Adrenal gland (tissue), 12 donors: ENCODE results near the gene CIRBP. TPM values are rescaled to one million over a fixed set of nuclear protein-coding genes. Genes with fewer than 3 reads are reported as not detected.

Experiments used
- DNase-seq, 7 donors: peaks; one replicate each; pipeline ENCODE4 v3.0.0-alpha.2; 2019 to 2020
- H3K27ac ChIP-seq, 5 donors: fragments of 200-600 bp; sonication (generic) in 4 of 5; 1 replicate in 3 of 5; 2 replicates in 2 of 5; pipeline versions ENCODE4 v1.5.1 to v1.8.0; 2016 to 2020; ENCODE audit warnings: mild to moderate bottlenecking in 1 of 5
- H3K27me3 ChIP-seq: fragments of 200-600 bp; 2 replicates; pipeline ENCODE4 v1.8.0; 2021
- H3K36me3 ChIP-seq, 2 donors: fragments of 200-600 bp; replicated peaks in 1 of 2; 1 replicate in 1 of 2; 2 replicates in 1 of 2; pipeline versions ENCODE4 v1.5.1 to v1.8.0; 2018 to 2022
- H3K4me1 ChIP-seq, 2 donors: fragments of 200-600 bp; replicated peaks in 1 of 2; 1 replicate in 1 of 2; 2 replicates in 1 of 2; pipeline versions ENCODE4 v1.5.1 to v1.8.0; 2018 to 2021
- H3K4me3 ChIP-seq, 4 donors: fragments of 200-600 bp; sonication (generic) in 3 of 4; one replicate each; pipeline ENCODE4 v1.5.1; 2016 to 2018
- H3K9me3 ChIP-seq, 3 donors: fragments of 200-600 bp; sonication (generic) in 1 of 3; replicated peaks in 1 of 3; 1 replicate in 2 of 3; 2 replicates in 1 of 3; pipeline versions ENCODE4 v1.5.1 to v1.8.0; 2016 to 2021
- POLR2A ChIP-seq, 2 donors: fragments of 450-650 bp; IDR thresholded peaks; one replicate each; pipeline ENCODE4 v1.6.1; 2017; ENCODE audit warnings: antibody characterized with exemption in 2 of 2, mild to moderate bottlenecking in 2 of 2, moderate library complexity in 1 of 2
- WGBS, 4 donors: extraction: QIAGEN DNeasy Blood & Tissue Kit in 2 of 4; methylation state at CpG; one replicate each; pipeline versions ENCODE4 v1.1.5 to v1.1.7; 2013 to 2017; 5-methylcytosine and 5-hydroxymethylcytosine counted together
- intact Hi-C, 2 donors: fragments of 100-400 bp; cut with DNase I; formaldehyde crosslinking; loops; one replicate each; pipeline versions ENCODE4 v1.14.1 to v1.15.0; 2022 to 2023
- polyA plus RNA-seq, 3 donors: library from polyadenylated mRNA; stranded (reverse); fragments of 200-250 nt in 2 of 3; fragments of 350-450 nt in 1 of 3; fragmentation: Illumina TruSeq in 1 of 3; extraction: RNeasy Lipid Tissue Mini Kit (QIAGEN cat#74804) in 1 of 3; gene quantifications; one replicate each; pipeline ENCODE4 v1.2.3, GENCODE V29; 2013 to 2014
- total RNA-seq, 9 donors: library from RNA; depleted of rRNA in 4 of 9; stranded (reverse); fragments of >200 nt in 4 of 9; fragments of 120-200 nt in 1 of 9; fragmentation: NEBNext Ultra II Directional in 1 of 9; extraction: Animal tissue kit (Norgen Biotek cat#: 25700) in 1 of 9; gene quantifications; one replicate each; pipeline versions ENCODE4 v1.1.0 to v1.2.4, GENCODE V29; 2013 to 2023
- TF ChIP-seq, protein P1 (sequence below), 6 experiments: fragments of 450-650 bp in 4 of 6; fragments of 200-600 bp in 2 of 6; sonication (generic) in 1 of 6; IDR thresholded peaks; 1 replicate in 5 of 6; 2 replicates in 1 of 6; pipeline versions ENCODE4 v1.5.1 to v1.8.0; 2016 to 2021; ENCODE audit warnings: antibody characterized with exemption in 6 of 6, mild to moderate bottlenecking in 2 of 6, moderate library complexity in 1 of 6
- donor health status: healthy with polysubstance abuse.
- donor health status: Bipolar disorder and iron deficiency.
- donor health status: DM: yes; HTN: yes; CAD: no.
- donor health status: DM: no; HTN: no; CAD: no.
- donor health status: DM: no; HTN: no; CAD: no.
- donor health status: DM: yes; HTN: yes; CAD: no.

Gene CIRBP
- total and polyA plus RNA-seq, 12 donors = 317 to 1,164 (median 685) TPM

DNA sequence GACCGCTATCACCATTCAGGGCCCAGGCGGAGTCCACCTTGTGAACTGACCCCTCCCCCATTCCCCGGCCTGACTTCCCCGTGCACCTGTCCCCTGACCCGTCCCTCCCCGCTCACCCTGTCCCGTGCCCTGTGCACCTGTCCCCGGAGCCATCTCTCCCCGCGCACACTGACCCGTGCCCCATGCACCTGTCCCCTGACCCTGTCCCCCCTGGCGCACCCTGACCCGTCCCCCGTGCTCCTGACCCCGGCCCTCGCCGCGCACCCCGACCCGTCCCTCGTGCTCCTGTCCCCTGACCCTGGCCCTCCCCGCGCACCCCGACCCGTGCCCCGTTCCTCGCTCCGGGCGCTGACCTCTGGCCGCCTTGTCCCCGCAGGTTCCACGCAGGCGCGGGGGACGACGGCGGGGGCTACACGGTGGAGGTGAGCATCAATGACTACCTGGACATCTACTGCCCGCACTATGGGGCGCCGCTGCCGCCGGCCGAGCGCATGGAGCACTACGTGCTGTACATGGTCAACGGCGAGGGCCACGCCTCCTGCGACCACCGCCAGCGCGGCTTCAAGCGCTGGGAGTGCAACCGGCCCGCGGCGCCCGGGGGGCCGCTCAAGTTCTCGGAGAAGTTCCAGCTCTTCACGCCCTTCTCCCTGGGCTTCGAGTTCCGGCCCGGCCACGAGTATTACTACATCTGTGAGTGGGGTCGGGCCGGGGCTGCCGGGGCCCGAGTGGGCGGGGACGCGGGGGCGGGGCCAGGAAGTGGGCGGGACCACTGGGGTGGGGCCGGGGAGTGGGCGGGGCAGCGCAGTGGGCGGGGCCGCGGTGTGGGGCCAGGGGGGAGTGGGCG is 26.3 kb downstream of the CIRBP start:
- Histone ChIP-seq H3K4me1 (peaks cover 0 to 3% of the 10 kb centered on the region in 2 donors), H3K36me3 (no peaks in the 10 kb centered on the region), H3K9me3 (no peaks in the 10 kb centered on the region), H3K4me3 (no peak overlapping the region), H3K27ac (no peak overlapping the region), H3K27me3 (peaks cover 33% of the 10 kb centered on the region)
- TF ChIP-seq POLR2A (IDR thresholded peaks at IDR 0.05) = no peak
- TF ChIP-seq, protein P1, sequence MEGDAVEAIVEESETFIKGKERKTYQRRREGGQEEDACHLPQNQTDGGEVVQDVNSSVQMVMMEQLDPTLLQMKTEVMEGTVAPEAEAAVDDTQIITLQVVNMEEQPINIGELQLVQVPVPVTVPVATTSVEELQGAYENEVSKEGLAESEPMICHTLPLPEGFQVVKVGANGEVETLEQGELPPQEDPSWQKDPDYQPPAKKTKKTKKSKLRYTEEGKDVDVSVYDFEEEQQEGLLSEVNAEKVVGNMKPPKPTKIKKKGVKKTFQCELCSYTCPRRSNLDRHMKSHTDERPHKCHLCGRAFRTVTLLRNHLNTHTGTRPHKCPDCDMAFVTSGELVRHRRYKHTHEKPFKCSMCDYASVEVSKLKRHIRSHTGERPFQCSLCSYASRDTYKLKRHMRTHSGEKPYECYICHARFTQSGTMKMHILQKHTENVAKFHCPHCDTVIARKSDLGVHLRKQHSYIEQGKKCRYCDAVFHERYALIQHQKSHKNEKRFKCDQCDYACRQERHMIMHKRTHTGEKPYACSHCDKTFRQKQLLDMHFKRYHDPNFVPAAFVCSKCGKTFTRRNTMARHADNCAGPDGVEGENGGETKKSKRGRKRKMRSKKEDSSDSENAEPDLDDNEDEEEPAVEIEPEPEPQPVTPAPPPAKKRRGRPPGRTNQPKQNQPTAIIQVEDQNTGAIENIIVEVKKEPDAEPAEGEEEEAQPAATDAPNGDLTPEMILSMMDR (IDR thresholded peaks at IDR 0.05) = no peak
- no peak for DNase-seq
- intact Hi-C loops = no loop called here
- WGBS, 4 donors = 8 to 31% (median 14%) methylated on average over 14 to 81 of the region's 82 CpGs

DNA sequence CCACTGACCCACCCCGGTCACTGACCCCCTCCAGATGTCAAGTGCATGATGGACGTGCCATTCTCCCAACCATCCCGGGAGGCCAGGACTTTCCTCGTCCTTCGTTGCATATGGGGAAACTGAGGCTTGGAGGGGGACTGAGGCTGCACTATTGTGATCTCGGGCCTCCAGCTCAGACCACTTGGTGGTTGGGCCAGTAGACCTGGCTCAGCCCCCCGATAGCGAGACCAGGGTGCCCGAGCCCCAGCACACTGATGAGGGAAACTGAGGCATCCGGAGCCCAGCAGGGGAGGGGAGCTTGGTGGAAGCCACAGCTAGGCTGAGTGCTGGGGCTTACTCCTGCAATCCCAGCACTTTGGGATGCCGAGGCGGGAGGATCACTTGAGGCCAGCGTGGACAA is 26.9 kb downstream of the CIRBP start:
- Histone ChIP-seq H3K4me3 (no peak overlapping the region), H3K36me3 (no peaks in the 10 kb centered on the region), H3K27me3 (peaks cover 29% of the 10 kb centered on the region), H3K4me1 (peaks cover 0 to 3% of the 10 kb centered on the region in 2 donors), H3K9me3 (no peaks in the 10 kb centered on the region), H3K27ac (no peak overlapping the region)
- 58 to 80% (median 72%) methylated on average over 5 to 13 of the region's 13 CpGs for WGBS, 4 donors
- intact Hi-C loops = no loop called here
- TF ChIP-seq, protein P1 (IDR thresholded peaks at IDR 0.05) = no peak
- TF ChIP-seq POLR2A (IDR thresholded peaks at IDR 0.05) = no peak
- DNase-seq = no peak

DNA sequence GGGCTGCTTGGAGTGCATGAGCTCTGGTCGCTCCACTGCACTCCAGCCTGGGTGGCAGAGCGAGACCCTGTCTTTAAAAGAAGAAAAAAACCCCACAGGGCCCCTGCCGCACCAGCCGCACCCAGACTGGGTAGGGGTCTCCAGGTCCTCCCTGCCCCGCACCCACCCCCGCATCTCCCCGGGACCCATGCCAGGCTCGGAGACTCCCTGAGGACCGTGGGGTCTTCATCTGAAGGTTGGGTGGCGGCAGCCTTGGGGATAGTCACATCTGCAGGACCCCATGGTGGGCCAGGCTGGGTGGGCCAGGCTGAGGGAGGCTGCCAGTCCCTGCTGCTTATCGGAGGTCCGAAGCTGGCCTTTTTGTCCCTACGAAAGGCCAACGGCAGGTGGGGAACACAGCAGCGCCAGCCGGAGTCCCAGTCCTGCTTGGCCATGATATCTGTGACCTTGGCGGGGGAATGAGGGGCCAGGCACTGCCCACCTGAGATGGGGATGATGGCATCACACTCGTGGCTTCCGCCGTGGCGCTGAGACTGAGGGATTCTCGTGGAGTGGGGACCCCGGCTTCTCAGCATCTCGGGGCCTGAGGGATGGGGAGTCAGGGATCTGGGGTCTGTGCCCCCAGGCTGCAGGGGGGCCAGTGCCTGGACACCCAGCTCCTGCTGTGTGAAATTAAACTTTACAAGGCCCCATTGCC is 27.6 kb downstream of the CIRBP start:
- H3K4me1 ChIP-seq = peaks cover 0 to 3% of the 10 kb centered on the region in 2 donors
- no peaks in the 10 kb centered on the region for H3K36me3 ChIP-seq
- no peaks in the 10 kb centered on the region for H3K9me3 ChIP-seq
- H3K27me3 ChIP-seq = peaks cover 24% of the 10 kb centered on the region
- no peak for TF ChIP-seq POLR2A (IDR thresholded peaks at IDR 0.05)
- TF ChIP-seq, protein P1 (IDR thresholded peaks at IDR 0.05) = no peak
- intact Hi-C loops = no loop called here
- DNase-seq = no peak
- 74 to 85% (median 80%) methylated on average over 13 to 24 of the region's 24 CpGs for WGBS, 4 donors
- H3K4me3 ChIP-seq = no peak overlapping the region
- no peak overlapping the region for H3K27ac ChIP-seq

DNA sequence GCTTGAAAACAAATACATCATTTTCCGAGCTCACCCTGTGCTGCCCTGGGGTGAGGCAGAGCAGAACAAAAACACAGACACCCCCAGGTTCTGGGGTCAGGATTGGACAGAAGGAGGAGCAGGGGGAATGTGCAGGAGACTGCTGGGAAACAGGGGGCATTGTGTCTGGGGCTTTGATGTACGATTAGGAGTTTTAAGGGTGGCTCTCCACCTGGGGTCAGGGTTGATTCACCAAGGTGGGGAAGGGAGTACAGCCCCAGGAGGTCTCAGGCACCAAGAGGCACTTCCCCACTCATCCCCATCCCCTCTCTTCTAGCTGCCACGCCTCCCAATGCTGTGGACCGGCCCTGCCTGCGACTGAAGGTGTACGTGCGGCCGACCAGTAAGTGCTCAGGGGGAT is 29.1 kb downstream of the CIRBP start:
- intact Hi-C loops = no loop called here
- WGBS, 4 donors = 79 to 93% (median 85%) methylated on average over 2 to 8 of the region's 8 CpGs
- Histone ChIP-seq H3K4me3 (no peak overlapping the region), H3K4me1 (peaks cover 0 to 3% of the 10 kb centered on the region in 2 donors), H3K9me3 (no peaks in the 10 kb centered on the region), H3K36me3 (no peaks in the 10 kb centered on the region), H3K27me3 (peaks cover 14% of the 10 kb centered on the region), H3K27ac (no peak overlapping the region)
- DNase-seq = no peak
- no peak for TF ChIP-seq POLR2A (IDR thresholded peaks at IDR 0.05)
- TF ChIP-seq, protein P1 (IDR thresholded peaks at IDR 0.05) = no peak
